HG03159 (cell line): Measurements from ENCODE around the gene SERINC4.
A peak's percentile ranks its signal among the peaks of the same experiment; 100 is the strongest.
"Not testable (repeated sequence)": the region's sequence is repeated elsewhere in the genome, so short reads cannot be mapped to it uniquely, and the experiment has no call there.

Source experiments
- ATAC-seq: cut with Tn5 transposase; IDR thresholded peaks from one replicate; pipeline ENCODE4 v1.9.1; 2021; ENCODE audit warnings: mild to moderate bottlenecking, moderate library complexity; ENCODE audit not compliant: unreplicated experiment

Gene SERINC4

GRCh38 chr15:43799945-43800285 lies at the start of gene SERINC4:
TSS of gene SERINC4 (minus strand) at chr15:43800220. CDS start at chr15:43799986, 234 bp downstream.
- ATAC-seq: no peak

GRCh38 chr15:43845421-43845820 lies 45.4 kb upstream of the SERINC4 start:
- no peak for ATAC-seq

GRCh38 chr15:43832485-43832884 lies 32.5 kb upstream of the SERINC4 start:
- ATAC-seq: not testable (repeated sequence)

- not testable (repeated sequence) for ATAC-seq
These were observed 31.6 kb upstream of the SERINC4 start for GRCh38 chr15:43831519-43832052.

- not testable (repeated sequence) for ATAC-seq
These were observed 30.8 kb upstream of the SERINC4 start for GRCh38 chr15:43830691-43831275.

- ATAC-seq: not testable (repeated sequence)
These were observed 30.0 kb upstream of the SERINC4 start for GRCh38 chr15:43829951-43830540.

- ATAC-seq: no peak
These were observed 28.1 kb upstream of the SERINC4 start for GRCh38 chr15:43828061-43828657.

GRCh38 chr15:43826508-43827341 lies 26.7 kb upstream of the SERINC4 start, which contains the start of gene WDR76:
TSS of gene WDR76 (plus strand) at chr15:43827002. CDS start at chr15:43827033, 31 bp downstream.
- peak; percentile 59 for ATAC-seq

- no peak for ATAC-seq
These were observed 26.0 kb upstream of the SERINC4 start for GRCh38 chr15:43826029-43826507.

GRCh38 chr15:43825305-43825704 lies 25.3 kb upstream of the SERINC4 start:
- not testable (repeated sequence) for ATAC-seq

- peak; percentile 73 for ATAC-seq
These were observed 24.6 kb upstream of the SERINC4 start, which contains the start of gene MFAP1 for GRCh38 chr15:43824302-43825246. TSS of gene MFAP1 (minus strand) at chr15:43824690. CDS start at chr15:43824569, 121 bp downstream.

- ATAC-seq: no peak
These were observed 21.5 kb upstream of the SERINC4 start for GRCh38 chr15:43821505-43821904.

- not testable (repeated sequence) for ATAC-seq
These were observed 15.0 kb upstream of the SERINC4 start for GRCh38 chr15:43815064-43815463.

- ATAC-seq: peak; percentile 78
These were observed 9.1 kb upstream of the SERINC4 start for GRCh38 chr15:43808960-43809678.

GRCh38 chr15:43808435-43808950 lies 8.5 kb upstream of the SERINC4 start:
- ATAC-seq: no peak

- not testable (repeated sequence) for ATAC-seq
These were observed 2.7 kb upstream of the SERINC4 start for GRCh38 chr15:43802676-43803075.

- ATAC-seq: peak; percentile 86
These were observed 494 bp upstream of the SERINC4 start, which contains the start of gene HYPK for GRCh38 chr15:43800286-43801141. TSS of gene HYPK (plus strand) at chr15:43800599. CDS start at chr15:43800623, 24 bp downstream.
